ENCODE measurements around the gene FBXO21.

DNA sequence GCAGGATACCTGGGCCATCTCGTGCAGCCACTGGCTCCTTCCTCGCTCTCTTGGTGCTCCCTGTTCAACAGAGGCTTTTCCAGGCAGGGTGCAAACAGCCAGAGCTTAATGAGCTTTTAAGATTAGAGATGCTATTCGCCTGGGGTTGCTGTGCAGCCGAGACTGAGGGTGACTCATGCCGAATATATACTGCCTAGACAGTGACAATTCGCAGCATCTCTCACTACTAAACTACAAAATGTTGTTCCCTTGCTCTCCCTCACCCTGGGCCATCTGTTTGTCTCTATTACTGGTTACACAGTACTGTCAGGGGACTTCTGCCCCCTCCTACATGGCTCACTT, 65.0 kb downstream of the FBXO21 start:
- TF ChIP-seq, protein P1, sequence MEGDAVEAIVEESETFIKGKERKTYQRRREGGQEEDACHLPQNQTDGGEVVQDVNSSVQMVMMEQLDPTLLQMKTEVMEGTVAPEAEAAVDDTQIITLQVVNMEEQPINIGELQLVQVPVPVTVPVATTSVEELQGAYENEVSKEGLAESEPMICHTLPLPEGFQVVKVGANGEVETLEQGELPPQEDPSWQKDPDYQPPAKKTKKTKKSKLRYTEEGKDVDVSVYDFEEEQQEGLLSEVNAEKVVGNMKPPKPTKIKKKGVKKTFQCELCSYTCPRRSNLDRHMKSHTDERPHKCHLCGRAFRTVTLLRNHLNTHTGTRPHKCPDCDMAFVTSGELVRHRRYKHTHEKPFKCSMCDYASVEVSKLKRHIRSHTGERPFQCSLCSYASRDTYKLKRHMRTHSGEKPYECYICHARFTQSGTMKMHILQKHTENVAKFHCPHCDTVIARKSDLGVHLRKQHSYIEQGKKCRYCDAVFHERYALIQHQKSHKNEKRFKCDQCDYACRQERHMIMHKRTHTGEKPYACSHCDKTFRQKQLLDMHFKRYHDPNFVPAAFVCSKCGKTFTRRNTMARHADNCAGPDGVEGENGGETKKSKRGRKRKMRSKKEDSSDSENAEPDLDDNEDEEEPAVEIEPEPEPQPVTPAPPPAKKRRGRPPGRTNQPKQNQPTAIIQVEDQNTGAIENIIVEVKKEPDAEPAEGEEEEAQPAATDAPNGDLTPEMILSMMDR (conservative IDR thresholded peaks at IDR 0.05; ENCODE audit: low read length) = no peak
- no peak for TF ChIP-seq EZH2phosphoT487 (IDR thresholded peaks at IDR 0.05; ENCODE audit: borderline replicate concordance, low read depth, low read length)

Measured in OCI-LY7 (cell line).